ENCODE measurements around the gene SLC14A1. TPM values are rescaled to one million over a fixed set of nuclear protein-coding genes. Genes with fewer than 3 reads are reported as not detected.

SLC14A1 gene
- total and polyA plus RNA-seq, 2 of the 8 experiments (the other 6 are each of a cell fraction or from before 2014, with no cell fraction given) = 0.18 TPM; not detected in 1

DNA sequence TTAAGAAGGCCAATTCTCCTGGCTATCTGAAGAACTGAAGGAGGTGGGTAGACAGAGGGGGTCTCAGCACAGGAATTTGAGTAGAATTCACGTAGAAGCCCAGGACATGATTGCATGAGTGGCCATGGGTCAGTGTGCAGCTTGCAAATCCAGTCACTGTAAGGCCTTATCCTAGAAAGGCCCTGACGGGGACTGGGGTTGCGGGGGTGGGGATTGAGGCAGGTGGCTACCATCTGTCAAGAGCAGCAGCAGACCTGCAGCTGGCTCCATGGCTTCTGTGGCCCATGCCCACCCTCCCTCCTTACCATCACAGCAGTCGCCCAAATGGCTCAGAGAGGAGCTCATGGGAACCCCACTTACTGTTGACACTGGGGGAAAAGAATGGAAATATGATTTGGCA lies 34.6 kb upstream of the SLC14A1 start (continued):
- TF ChIP-seq, protein P1, sequence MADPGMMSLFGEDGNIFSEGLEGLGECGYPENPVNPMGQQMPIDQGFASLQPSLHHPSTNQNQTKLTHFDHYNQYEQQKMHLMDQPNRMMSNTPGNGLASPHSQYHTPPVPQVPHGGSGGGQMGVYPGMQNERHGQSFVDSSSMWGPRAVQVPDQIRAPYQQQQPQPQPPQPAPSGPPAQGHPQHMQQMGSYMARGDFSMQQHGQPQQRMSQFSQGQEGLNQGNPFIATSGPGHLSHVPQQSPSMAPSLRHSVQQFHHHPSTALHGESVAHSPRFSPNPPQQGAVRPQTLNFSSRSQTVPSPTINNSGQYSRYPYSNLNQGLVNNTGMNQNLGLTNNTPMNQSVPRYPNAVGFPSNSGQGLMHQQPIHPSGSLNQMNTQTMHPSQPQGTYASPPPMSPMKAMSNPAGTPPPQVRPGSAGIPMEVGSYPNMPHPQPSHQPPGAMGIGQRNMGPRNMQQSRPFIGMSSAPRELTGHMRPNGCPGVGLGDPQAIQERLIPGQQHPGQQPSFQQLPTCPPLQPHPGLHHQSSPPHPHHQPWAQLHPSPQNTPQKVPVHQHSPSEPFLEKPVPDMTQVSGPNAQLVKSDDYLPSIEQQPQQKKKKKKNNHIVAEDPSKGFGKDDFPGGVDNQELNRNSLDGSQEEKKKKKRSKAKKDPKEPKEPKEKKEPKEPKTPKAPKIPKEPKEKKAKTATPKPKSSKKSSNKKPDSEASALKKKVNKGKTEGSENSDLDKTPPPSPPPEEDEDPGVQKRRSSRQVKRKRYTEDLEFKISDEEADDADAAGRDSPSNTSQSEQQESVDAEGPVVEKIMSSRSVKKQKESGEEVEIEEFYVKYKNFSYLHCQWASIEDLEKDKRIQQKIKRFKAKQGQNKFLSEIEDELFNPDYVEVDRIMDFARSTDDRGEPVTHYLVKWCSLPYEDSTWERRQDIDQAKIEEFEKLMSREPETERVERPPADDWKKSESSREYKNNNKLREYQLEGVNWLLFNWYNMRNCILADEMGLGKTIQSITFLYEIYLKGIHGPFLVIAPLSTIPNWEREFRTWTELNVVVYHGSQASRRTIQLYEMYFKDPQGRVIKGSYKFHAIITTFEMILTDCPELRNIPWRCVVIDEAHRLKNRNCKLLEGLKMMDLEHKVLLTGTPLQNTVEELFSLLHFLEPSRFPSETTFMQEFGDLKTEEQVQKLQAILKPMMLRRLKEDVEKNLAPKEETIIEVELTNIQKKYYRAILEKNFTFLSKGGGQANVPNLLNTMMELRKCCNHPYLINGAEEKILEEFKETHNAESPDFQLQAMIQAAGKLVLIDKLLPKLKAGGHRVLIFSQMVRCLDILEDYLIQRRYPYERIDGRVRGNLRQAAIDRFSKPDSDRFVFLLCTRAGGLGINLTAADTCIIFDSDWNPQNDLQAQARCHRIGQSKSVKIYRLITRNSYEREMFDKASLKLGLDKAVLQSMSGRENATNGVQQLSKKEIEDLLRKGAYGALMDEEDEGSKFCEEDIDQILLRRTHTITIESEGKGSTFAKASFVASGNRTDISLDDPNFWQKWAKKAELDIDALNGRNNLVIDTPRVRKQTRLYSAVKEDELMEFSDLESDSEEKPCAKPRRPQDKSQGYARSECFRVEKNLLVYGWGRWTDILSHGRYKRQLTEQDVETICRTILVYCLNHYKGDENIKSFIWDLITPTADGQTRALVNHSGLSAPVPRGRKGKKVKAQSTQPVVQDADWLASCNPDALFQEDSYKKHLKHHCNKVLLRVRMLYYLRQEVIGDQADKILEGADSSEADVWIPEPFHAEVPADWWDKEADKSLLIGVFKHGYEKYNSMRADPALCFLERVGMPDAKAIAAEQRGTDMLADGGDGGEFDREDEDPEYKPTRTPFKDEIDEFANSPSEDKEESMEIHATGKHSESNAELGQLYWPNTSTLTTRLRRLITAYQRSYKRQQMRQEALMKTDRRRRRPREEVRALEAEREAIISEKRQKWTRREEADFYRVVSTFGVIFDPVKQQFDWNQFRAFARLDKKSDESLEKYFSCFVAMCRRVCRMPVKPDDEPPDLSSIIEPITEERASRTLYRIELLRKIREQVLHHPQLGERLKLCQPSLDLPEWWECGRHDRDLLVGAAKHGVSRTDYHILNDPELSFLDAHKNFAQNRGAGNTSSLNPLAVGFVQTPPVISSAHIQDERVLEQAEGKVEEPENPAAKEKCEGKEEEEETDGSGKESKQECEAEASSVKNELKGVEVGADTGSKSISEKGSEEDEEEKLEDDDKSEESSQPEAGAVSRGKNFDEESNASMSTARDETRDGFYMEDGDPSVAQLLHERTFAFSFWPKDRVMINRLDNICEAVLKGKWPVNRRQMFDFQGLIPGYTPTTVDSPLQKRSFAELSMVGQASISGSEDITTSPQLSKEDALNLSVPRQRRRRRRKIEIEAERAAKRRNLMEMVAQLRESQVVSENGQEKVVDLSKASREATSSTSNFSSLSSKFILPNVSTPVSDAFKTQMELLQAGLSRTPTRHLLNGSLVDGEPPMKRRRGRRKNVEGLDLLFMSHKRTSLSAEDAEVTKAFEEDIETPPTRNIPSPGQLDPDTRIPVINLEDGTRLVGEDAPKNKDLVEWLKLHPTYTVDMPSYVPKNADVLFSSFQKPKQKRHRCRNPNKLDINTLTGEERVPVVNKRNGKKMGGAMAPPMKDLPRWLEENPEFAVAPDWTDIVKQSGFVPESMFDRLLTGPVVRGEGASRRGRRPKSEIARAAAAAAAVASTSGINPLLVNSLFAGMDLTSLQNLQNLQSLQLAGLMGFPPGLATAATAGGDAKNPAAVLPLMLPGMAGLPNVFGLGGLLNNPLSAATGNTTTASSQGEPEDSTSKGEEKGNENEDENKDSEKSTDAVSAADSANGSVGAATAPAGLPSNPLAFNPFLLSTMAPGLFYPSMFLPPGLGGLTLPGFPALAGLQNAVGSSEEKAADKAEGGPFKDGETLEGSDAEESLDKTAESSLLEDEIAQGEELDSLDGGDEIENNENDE (IDR thresholded peaks at IDR 0.05; ENCODE audit: insufficient replicate concordance, low read length) = no peak
- TF ChIP-seq SIX5 (IDR thresholded peaks at IDR 0.05; ENCODE audit: low read depth, low read length) = no peak
- TF ChIP-seq SIN3A (conservative IDR thresholded peaks at IDR 0.05 in 1 of 2, IDR thresholded peaks at IDR 0.05 in 1 of 2; ENCODE audit: low read depth in 1 of 2, low read length in 2 of 2) = no peak
- TF ChIP-seq KDM1A (IDR thresholded peaks at IDR 0.05; ENCODE audit: borderline replicate concordance, low read length) = no peak
- no peak for TF ChIP-seq CHD1 (IDR thresholded peaks at IDR 0.05; ENCODE audit: low read depth, low read length)
- TF ChIP-seq BCL11A (IDR thresholded peaks at IDR 0.05; ENCODE audit: low read depth in 2 of 2, low read length in 2 of 2) = no peak
- TF ChIP-seq TCF12 (IDR thresholded peaks at IDR 0.05; ENCODE audit: low read depth, low read length) = no peak
